Limb (tissue), 2 donors: Measurements from ENCODE around the gene LCN1.
A peak's percentile ranks its signal among the peaks of the same experiment; 100 is the strongest.

Experiments
- DNase-seq, 2 donors: peaks; one replicate each; pipeline ENCODE4 v3.0.0-alpha.2; 2016; ENCODE audit errors: extremely low spot score in 2 of 2

The LCN1 gene

GRCh38 chr9:135520916-135521607, at the start of gene LCN1:
TSS of gene LCN1 (plus strand) at chr9:135521440. CDS start at chr9:135521498, 58 bp downstream.
- DNase-seq = no peak

GRCh38 chr9:135471791-135472640, 49.2 kb upstream of the LCN1 start:
- DNase-seq = no peak

GRCh38 chr9:135473972-135474543, 47.2 kb upstream of the LCN1 start:
- DNase-seq = no peak

GRCh38 chr9:135474915-135475314, 46.3 kb upstream of the LCN1 start:
- DNase-seq = peak in 1 of 2 donors; percentile 59

GRCh38 chr9:135476561-135477355, 44.5 kb upstream of the LCN1 start:
- DNase-seq = no peak

- no peak for DNase-seq
Observed at GRCh38 chr9:135478191-135478590, 43.0 kb upstream of the LCN1 start.

- DNase-seq = peak in 1 of 2 donors; percentile 41
Observed at GRCh38 chr9:135478829-135479468, 42.3 kb upstream of the LCN1 start.

GRCh38 chr9:135479469-135480052, 41.7 kb upstream of the LCN1 start, which contains the start of gene PPP1R26:
TSS of gene PPP1R26 (plus strand) at chr9:135479782. CDS start at chr9:135484511, 4,729 bp downstream.
- peak in 1 of 2 donors; percentile 61 for DNase-seq

GRCh38 chr9:135480071-135480939, 40.9 kb upstream of the LCN1 start:
- peak in 1 of 2 donors; percentile 54 for DNase-seq

- DNase-seq = no peak
Observed at GRCh38 chr9:135480940-135481310, 40.3 kb upstream of the LCN1 start.

GRCh38 chr9:135482015-135482754, 39.1 kb upstream of the LCN1 start:
- DNase-seq = no peak

GRCh38 chr9:135484460-135485277, 36.6 kb upstream of the LCN1 start:
- no peak for DNase-seq

GRCh38 chr9:135485385-135485784, 35.9 kb upstream of the LCN1 start:
- DNase-seq = no peak

- DNase-seq = no peak
Observed at GRCh38 chr9:135485832-135486231, 35.4 kb upstream of the LCN1 start.

- no peak for DNase-seq
Observed at GRCh38 chr9:135486267-135487065, 34.8 kb upstream of the LCN1 start.

- no peak for DNase-seq
Observed at GRCh38 chr9:135487281-135488012, 33.8 kb upstream of the LCN1 start.

- no peak for DNase-seq
Observed at GRCh38 chr9:135488013-135488330, 33.3 kb upstream of the LCN1 start.
